NCI-H226 (cell line): ENCODE measurements around the gene INSC.

Experiments
- DNase-seq: peaks from one replicate; pipeline ENCODE4 v3.0.0-alpha.2; 2015

The INSC gene

DNA sequence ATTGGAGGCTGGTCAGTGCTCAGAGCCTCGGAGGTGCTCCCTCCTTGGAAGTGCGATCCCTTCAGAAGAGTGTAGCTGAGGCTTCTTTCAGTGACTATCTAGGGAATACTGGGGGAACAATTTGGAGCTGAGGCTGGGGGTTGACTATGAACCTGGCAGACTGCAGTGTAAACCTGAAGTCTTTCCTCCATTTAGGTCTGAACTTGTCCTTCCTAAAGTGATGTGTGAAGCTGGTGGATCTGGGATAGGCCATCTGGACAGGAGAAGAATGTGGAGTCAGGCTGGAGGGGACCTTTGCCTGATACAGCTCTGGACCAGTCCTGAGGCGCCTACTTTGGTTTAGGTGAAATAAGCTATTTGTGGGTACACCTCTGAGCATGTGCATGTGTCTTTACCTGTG lies 3.5 kb upstream of the INSC start:
- DNase-seq = no peak

DNA sequence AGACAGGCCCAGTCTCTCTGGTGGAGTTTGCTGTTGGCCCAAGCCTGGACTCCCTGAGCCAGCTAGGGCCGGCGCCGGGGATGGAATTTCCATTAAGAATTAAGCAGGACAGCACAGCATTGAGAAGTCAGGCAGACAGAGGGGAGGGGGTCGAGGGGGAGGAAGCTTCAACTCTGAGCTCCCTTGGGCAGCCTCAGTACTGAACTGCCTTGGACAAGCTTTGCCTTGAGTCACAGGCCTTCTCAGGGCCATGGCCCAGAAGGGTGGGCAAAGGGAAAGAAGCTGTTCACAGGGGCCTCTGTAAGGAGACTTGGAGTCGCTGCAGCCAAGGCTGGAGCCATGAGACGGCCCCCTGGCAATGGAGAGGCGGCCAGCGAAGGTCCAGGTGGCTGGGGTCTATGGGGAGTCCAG lies 2.6 kb upstream of the INSC start:
- DNase-seq = no peak

DNA sequence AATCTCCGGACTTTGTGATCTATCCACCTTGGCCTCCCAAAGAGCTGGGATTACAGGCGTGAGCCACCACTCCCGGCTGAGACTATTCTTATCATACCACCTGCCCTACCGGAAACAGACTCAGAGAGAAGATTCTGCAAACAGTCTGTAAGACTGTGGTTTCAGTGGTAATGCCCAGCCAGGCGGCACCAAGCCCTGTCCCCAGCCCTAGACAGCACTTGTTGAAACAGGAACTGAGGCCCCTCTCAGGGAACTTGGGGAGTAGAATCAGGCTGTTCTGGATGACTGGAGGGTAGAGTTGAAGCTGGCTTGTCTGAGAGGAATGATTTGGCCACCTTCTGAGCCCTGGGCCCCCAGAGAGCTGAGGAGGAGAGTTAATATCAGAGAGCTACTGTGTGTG lies 1.3 kb upstream of the INSC start:
- DNase-seq = no peak

DNA sequence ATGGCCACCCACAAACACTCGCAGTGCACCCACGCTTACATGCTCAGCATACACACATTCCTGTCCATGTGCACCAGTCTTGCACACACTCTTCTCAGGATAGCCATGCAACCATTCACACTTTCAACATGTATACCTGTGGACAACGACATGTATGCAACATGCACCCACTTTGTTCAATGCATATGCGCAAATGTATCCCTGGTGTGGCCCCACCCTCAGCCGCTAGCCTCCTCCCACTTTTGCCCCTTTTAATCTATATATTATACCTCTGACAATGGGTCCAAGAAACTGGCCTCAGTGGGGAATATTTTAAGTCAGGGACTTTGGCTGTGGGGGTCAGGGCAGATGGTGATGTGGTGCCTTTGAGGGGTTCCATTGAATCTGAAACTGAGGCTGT lies 963 bp downstream of the INSC start:
- DNase-seq = no peak

GRCh38 chr11:15117751-15118150 lies 3.0 kb downstream of the INSC start:
- no peak for DNase-seq

GRCh38 chr11:15118431-15118830 lies 3.7 kb downstream of the INSC start:
- DNase-seq = no peak

GRCh38 chr11:15119352-15119751 lies 4.6 kb downstream of the INSC start:
- DNase-seq = no peak

DNA sequence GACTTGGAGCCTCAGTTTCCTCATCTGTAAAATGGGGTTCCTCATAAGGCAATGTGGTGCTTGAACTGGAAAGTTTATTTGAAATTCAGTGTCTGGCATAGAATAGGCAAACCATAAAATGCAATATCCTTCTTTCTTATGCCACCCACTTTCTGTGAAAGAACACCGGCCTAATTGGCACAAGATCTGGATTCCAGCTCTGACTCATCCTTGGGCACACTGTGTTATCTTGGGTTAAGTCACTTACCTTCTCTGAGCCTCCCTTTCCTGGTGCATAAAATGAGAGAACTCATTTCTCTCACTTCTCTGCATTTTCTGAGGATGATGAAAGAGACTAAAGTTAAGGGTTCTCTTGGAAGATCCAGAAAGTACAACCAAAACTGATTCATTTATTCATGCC lies 5.1 kb downstream of the INSC start:
- no peak for DNase-seq

GRCh38 chr11:15123849-15124248 lies 9.1 kb downstream of the INSC start:
- DNase-seq = no peak

GRCh38 chr11:15124528-15124927 lies 9.8 kb downstream of the INSC start:
- no peak for DNase-seq

GRCh38 chr11:15127341-15127740 lies 12.6 kb downstream of the INSC start:
- no peak for DNase-seq

DNA sequence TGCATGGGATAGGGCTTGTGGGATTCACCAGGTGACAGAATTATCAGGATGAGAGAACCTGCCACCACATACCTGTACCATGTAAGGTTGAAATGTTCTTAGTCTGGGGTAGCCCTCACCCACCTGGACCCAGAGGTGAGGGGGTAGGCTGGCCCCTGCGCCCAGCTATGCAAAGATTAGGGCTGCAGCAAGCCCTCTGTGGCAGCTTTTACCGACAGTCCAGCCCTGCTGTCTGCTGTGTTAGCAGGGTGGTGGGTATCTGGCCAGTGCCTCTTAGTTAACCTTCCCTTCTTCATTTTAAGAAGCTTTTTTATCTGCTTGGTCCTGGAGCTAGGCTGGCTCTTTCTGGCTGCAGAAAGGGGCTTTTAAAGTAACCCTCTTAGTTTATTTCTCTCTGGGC lies 13.9 kb downstream of the INSC start:
- no peak for DNase-seq

DNA sequence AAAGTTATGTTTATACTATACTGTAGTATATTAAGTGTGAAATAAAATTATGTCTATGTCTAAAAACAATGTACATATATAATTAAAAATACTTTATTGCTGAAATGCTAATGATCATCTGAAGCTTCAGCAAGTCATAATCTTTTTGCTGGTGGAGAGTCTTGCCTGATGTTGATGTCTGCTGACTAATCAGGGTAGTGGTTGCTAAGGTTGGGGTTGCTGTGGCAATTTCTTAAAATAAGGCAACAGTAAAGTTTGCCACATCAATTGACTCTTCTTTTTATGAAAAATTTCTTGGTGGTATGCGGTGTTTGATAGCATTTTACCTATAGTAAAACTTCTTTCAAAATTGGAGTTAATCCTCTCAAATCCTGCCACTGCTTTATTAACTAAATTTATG lies 21.4 kb downstream of the INSC start:
- DNase-seq = no peak

DNA sequence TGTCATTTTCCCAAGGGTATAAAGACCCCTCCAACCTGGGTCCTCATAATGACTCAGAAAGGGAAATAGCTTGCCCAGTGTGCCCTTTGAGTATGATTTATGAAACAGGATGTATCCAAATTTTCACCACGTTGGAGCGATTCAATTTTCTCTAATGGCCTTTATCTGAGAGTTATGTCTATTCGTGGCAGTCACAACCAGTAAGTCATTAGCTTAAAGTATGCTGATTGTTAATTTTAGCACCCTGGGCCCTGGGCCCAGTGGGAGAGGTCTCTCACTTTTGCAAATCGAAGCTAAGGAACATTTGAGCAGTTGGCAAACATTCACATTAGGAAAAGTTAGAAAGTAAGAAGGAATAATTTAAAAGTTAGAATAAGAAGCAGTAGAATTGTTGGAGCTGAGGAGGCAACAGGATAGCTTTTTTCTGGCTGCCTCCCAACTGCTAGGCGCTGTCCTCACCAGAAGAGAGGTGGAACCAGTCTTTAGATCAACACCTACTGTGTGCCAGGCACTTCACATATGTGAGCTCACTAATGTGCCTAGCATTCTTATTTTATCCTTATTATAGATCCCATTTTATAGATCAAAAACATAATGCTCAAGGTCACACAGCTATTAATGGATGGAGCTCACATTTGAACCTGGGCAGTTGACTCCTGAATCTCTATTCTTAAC lies 24.5 kb downstream of the INSC start:
- DNase-seq = no peak

- DNase-seq = no peak
Observed at GRCh38 chr11:15139958-15140659, 25.4 kb downstream of the INSC start.

DNA sequence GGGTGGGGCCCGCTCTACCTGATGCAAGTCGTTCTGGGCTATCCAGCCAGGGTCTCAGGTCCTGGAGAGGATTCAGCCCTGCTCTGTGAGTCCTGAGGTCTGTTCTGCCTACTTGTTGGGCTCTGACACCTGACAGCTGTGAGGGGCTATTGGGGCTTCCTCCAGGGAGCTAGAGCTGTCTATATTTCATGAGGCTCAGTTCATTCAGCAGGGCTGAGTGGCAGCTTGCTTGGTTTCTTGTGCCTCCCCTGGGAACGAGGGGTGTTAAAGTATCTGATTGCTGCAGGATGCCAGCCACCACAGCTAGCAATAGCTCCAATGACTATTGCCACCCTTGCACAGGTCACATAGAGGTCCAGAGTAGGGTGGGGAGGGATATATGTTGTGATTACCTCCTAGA lies 26.7 kb downstream of the INSC start:
- DNase-seq = no peak

DNA sequence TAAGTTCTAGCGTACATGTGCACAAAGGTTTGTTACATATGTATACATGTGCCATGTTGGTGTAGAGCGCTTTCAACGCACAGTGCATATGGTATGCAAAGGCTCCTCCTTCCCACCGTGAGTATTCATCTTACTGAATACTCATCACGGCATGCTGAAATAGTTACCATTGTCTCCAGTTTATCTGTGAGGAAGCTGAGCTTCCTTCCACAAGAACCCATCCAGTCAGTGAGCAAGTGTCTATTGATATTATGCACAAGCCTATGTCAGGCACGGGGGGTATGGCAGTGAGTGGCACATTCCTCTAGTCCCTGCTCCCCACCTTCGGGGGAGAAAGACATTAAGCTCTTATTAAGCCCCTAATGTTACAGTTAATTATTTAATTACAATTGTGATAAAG lies 28.1 kb downstream of the INSC start:
- no peak for DNase-seq

GRCh38 chr11:15143855-15144254 lies 29.1 kb downstream of the INSC start:
- no peak for DNase-seq

DNA sequence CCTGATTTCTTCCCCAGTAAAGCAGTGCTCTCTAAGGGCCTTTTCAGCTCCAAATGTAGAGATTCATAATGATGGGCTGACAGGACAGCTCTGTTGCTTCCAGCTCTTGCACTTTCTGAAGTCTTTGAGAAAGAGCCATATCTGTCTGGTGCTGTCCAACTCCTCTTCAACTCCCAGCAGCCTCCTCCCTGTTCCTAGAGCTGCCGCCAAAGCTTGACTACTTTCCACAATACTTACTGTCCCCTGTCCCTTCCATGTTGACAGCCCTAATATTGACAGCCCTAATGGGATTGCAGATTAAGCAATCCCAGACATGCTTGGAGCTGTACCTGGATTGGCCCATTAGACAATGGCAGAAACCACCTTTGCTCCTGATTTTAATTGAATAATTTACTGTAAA lies 29.6 kb downstream of the INSC start:
- no peak for DNase-seq

- no peak for DNase-seq
Observed at GRCh38 chr11:15145151-15145550, 30.4 kb downstream of the INSC start.

GRCh38 chr11:15145615-15146014 lies 30.9 kb downstream of the INSC start:
- no peak for DNase-seq

GRCh38 chr11:15146271-15147003 lies 31.7 kb downstream of the INSC start:
- DNase-seq = no peak

- no peak for DNase-seq
Observed at GRCh38 chr11:15148169-15148568, 33.4 kb downstream of the INSC start.

DNA sequence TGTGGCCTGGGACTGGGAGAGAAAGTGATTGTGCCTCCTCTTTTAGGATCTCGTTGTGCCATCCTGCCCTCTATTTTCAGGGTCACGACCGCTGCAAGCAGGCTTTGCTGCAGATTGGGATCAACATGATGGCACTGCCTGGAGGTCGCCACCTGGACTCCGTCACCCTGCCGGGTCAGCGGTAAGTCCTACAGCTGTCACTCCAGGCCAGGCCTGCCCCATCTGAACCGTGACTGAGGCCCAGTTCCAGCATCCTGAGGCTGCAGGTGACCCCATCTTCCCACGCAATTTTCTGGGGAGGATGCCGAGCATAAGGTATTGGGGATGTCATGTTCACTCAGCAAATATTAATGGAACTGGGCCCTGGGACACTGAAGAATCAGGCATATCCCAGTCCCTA lies 34.3 kb downstream of the INSC start:
- no peak for DNase-seq
